COLO668 (cell line): Measurements from ENCODE around the gene SHQ1.

Experiments
- DNase-seq: peaks from one replicate; lab custom pipeline; 2025; ENCODE audit not compliant: unreplicated experiment; lab: John Stamatoyannopoulos, UW

The SHQ1 gene

GRCh38 chr3:72847751-72848702 is at the start of gene SHQ1:
Gene SHQ1 (minus strand): TSS chr3:72848445. CDS start chr3:72848340, 105 bp downstream.
- peak; percentile 92 for DNase-seq

- no peak for DNase-seq
These were observed 49.4 kb upstream of the SHQ1 start for GRCh38 chr3:72897758-72898007.

GRCh38 chr3:72896996-72897757 is 48.9 kb upstream of the SHQ1 start:
- no peak for DNase-seq

- no peak for DNase-seq
These were observed 46.8 kb upstream of the SHQ1 start for GRCh38 chr3:72894976-72895552.

GRCh38 chr3:72892870-72893269 is 44.6 kb upstream of the SHQ1 start:
- peak; percentile 2 for DNase-seq

GRCh38 chr3:72892081-72892775 is 44.0 kb upstream of the SHQ1 start:
- no peak for DNase-seq

GRCh38 chr3:72891053-72891855 is 43.0 kb upstream of the SHQ1 start:
- DNase-seq = peak; percentile 5

- DNase-seq = no peak
These were observed 42.1 kb upstream of the SHQ1 start for GRCh38 chr3:72890166-72890925.

GRCh38 chr3:72889310-72890165 is 41.3 kb upstream of the SHQ1 start:
- DNase-seq = no peak

GRCh38 chr3:72888546-72889309 is 40.5 kb upstream of the SHQ1 start:
- DNase-seq = no peak

- DNase-seq = peak; percentile 63
These were observed 39.7 kb upstream of the SHQ1 start, which contains the start of gene GXYLT2 for GRCh38 chr3:72887705-72888545. Gene GXYLT2 (plus strand): TSS chr3:72888046. CDS start chr3:72888234, 188 bp downstream.

- no peak for DNase-seq
These were observed 39.1 kb upstream of the SHQ1 start for GRCh38 chr3:72887343-72887704.

- no peak for DNase-seq
These were observed 23.9 kb upstream of the SHQ1 start for GRCh38 chr3:72872183-72872582.

- DNase-seq = no peak
These were observed 14.3 kb upstream of the SHQ1 start for GRCh38 chr3:72862314-72863090.

- DNase-seq = no peak
These were observed 12.6 kb upstream of the SHQ1 start for GRCh38 chr3:72860846-72861245.

GRCh38 chr3:72860053-72860452 is 11.8 kb upstream of the SHQ1 start:
- DNase-seq = no peak
